HepG2 (cell line): ENCODE data around the gene TMEM258. TPM values are rescaled to one million over a fixed set of nuclear protein-coding genes. Genes with fewer than 3 reads are reported as not detected.

Experiments used
- CBX2 ChIP-seq, 2 experiments: fragments of 200-600 bp in 1 of 2; sonication (generic); formaldehyde crosslinking in 1 of 2; IDR thresholded peaks; 2 replicates each; pipeline versions ENCODE4 v1.7.0 to v1.8.1; 2018 to 2022; ENCODE audit warnings: low read depth in 2 of 2, low read length in 1 of 2, mild to moderate bottlenecking in 1 of 2, missing genetic modification reagents in 1 of 2
- EED ChIP-seq: sonication (generic); formaldehyde crosslinking; IDR thresholded peaks from 2 replicates; pipeline ENCODE4 v1.5.0; 2020; ENCODE audit warnings: mild to moderate bottlenecking, missing genetic modification reagents
- FOSL1 ChIP-seq: sonication (generic); formaldehyde crosslinking; IDR thresholded peaks from 2 replicates; pipeline ENCODE4 v1.9.0; 2021; ENCODE audit warnings: missing genetic modification reagents, borderline replicate concordance
- FOXC1 ChIP-seq: sonication (generic); formaldehyde crosslinking; IDR thresholded peaks from 2 replicates; pipeline ENCODE4 v1.8.0; 2022; ENCODE audit warnings: mild to moderate bottlenecking, missing genetic modification reagents, borderline replicate concordance
- HNRNPH1 ChIP-seq: fragments of 200-400 bp; formaldehyde crosslinking; optimal IDR thresholded peaks from 2 replicates; pipeline ENCODE3; 2017; ENCODE audit warnings: mild to moderate bottlenecking, low read depth, low read length
- HOXD1 ChIP-seq: sonication (generic); formaldehyde crosslinking; IDR thresholded peaks from 2 replicates; pipeline ENCODE4 v1.5.0; 2020; ENCODE audit warnings: missing genetic modification reagents
- MAX ChIP-seq: IDR thresholded peaks from 2 replicates; pipeline ENCODE4 v1.6.1; 2012; ENCODE audit warnings: inconsistent platforms
- MIER3 ChIP-seq: IDR thresholded peaks from 2 replicates; pipeline ENCODE4 v1.6.1; 2016; ENCODE audit warnings: missing compliant biosample characterization, borderline replicate concordance
- MXI1 ChIP-seq: IDR thresholded peaks from 3 replicates; pipeline ENCODE4 v1.6.1; 2012; ENCODE audit warnings: low read depth, low read length, inconsistent platforms, borderline replicate concordance
- NFIB ChIP-seq: sonication (generic); formaldehyde crosslinking; IDR thresholded peaks from 2 replicates; pipeline ENCODE4 v1.9.0; 2021; ENCODE audit warnings: missing genetic modification reagents, mild to moderate bottlenecking, borderline replicate concordance
- NR3C1 ChIP-seq: sonication (generic); formaldehyde crosslinking; IDR thresholded peaks from 2 replicates; pipeline ENCODE4 v1.4.0; 2020; ENCODE audit warnings: missing genetic modification reagents
- SPEN ChIP-seq: sonication (generic); formaldehyde crosslinking; IDR thresholded peaks from 2 replicates; pipeline ENCODE4 v1.5.1; 2020; ENCODE audit warnings: low read depth, mild to moderate bottlenecking, missing genetic modification reagents
- TBP ChIP-seq: sonication (generic); formaldehyde crosslinking; IDR thresholded peaks from 2 replicates; pipeline ENCODE4 v1.5.0; 2020; ENCODE audit warnings: missing genetic modification reagents
- TEAD3 ChIP-seq: optimal IDR thresholded peaks from 2 replicates; pipeline ENCODE3; 2016; ENCODE audit warnings: borderline replicate concordance
- TERF1 ChIP-seq: sonication (generic); formaldehyde crosslinking; IDR thresholded peaks from 2 replicates; pipeline ENCODE4 v1.8.0; 2022; ENCODE audit warnings: mild to moderate bottlenecking, missing genetic modification reagents, moderate library complexity
- TFAP4 ChIP-seq: sonication (generic); IDR thresholded peaks from 2 replicates; pipeline ENCODE4 v1.6.1; 2016; ENCODE audit warnings: low read depth, borderline replicate concordance
- THRA ChIP-seq: sonication (generic); formaldehyde crosslinking; IDR thresholded peaks from 2 replicates; pipeline ENCODE4 v1.4.0; 2020; ENCODE audit warnings: missing genetic modification reagents, borderline replicate concordance
- XBP1 ChIP-seq: sonication (generic); formaldehyde crosslinking; IDR thresholded peaks from 2 replicates; pipeline ENCODE4 v1.5.0; 2020; ENCODE audit warnings: missing genetic modification reagents
- ZMYM2 ChIP-seq: sonication (generic); formaldehyde crosslinking; IDR thresholded peaks from 2 replicates; pipeline ENCODE4 v1.8.0; 2022; ENCODE audit warnings: mild to moderate bottlenecking, missing genetic modification reagents
- ZNF232 ChIP-seq: sonication (generic); formaldehyde crosslinking; IDR thresholded peaks from 2 replicates; pipeline ENCODE4 v1.4.0; 2020; ENCODE audit warnings: missing genetic modification reagents, borderline replicate concordance
- ZNF609 ChIP-seq: sonication (generic); formaldehyde crosslinking; IDR thresholded peaks from 2 replicates; pipeline ENCODE4 v1.4.0; 2020; ENCODE audit warnings: mild to moderate bottlenecking, missing genetic modification reagents, borderline replicate concordance
- polyA plus RNA-seq, 8 experiments: library from polyadenylated mRNA; depleted of rRNA in 3 of 8; stranded (reverse) in 7 of 8; unstranded in 1 of 8; fragments of >200 nt; fragmentation: Illumina TruSeq in 4 of 8; extraction: Trizol in 4 of 8; gene quantifications; 2 replicates each; pipeline versions ENCODE4 v1.2.1 to v1.2.3, GENCODE V29; 2011 to 2016; ENCODE audit warnings: low read depth in 4 of 8, missing spikeins in 1 of 8, mixed read lengths in 1 of 8; ENCODE audit not compliant: insufficient read depth in 1 of 8
- total RNA-seq, 5 experiments: library from RNA; depleted of rRNA; stranded (reverse); fragments of >200 nt; fragmentation: Illumina TruSeq; extraction: Trizol; gene quantifications; 2 replicates each; pipeline ENCODE4 v1.2.3, GENCODE V29; 2016; ENCODE audit warnings: low read depth in 1 of 5

TMEM258 gene
- total and polyA plus RNA-seq, 2 of the 13 experiments (the other 11 are each of a cell fraction or from before 2014, with no cell fraction given), result 175 to 424 TPM

GRCh38 chr11:61827571-61828378 lies 35.4 kb upstream of the TMEM258 start, which contains the start of gene FADS2 (continued):
- TF ChIP-seq ZNF609 (CRISPR knock-in tag), result no peak; the same call in 1 of the 2 replicates
- no peak; the same call in 1 of the 2 replicates for TF ChIP-seq EED (CRISPR knock-in tag)
- TF ChIP-seq TFAP4, result no peak
- TF ChIP-seq FOSL1, result no peak
- no peak for TF ChIP-seq TBP
- TF ChIP-seq NFIB (CRISPR knock-in tag), result no peak
- TF ChIP-seq ZNF232 (CRISPR knock-in tag), result no peak
- TF ChIP-seq HOXD1 (CRISPR knock-in tag), result no peak
- no peak for TF ChIP-seq CBX2 (IDR thresholded peaks at IDR 0.05; ENCODE audit: low read depth, low read length)
- TF ChIP-seq CBX2 (CRISPR knock-in tag; IDR thresholded peaks at IDR 0.05; ENCODE audit: low read depth), result no peak
- TF ChIP-seq SPEN (CRISPR knock-in tag), result peak; percentile 61
- TF ChIP-seq TERF1, result no peak
- TF ChIP-seq XBP1 (CRISPR knock-in tag), result no peak
- TF ChIP-seq MAX, result peak; percentile 77
- no peak for TF ChIP-seq NR3C1 (CRISPR knock-in tag)
- no peak for TF ChIP-seq MIER3 (CRISPR knock-in tag)
- no peak for TF ChIP-seq TEAD3
- TF ChIP-seq THRA, result peak; percentile 7; the same call in 1 of the 2 replicates
- no peak for TF ChIP-seq FOXC1
- TF ChIP-seq MXI1, result peak; percentile 23; the same call in 1 of the 3 replicates
- TF ChIP-seq ZMYM2 (CRISPR knock-in tag), result 0 out of 2 replicates have a peak, but pooled peaks have one; percentile 29
- TF ChIP-seq HNRNPH1, result no peak
